SIG-M5 treated with dmso at 0.1 percent for 504 hours (cell line): Measurements from ENCODE around the gene RNF213.
"Not testable (repeated sequence)": the region's sequence is repeated elsewhere in the genome, so short reads cannot be mapped to it uniquely, and the experiment has no call there.

Source experiments
- DNase-seq: peaks from one replicate; lab custom pipeline; 2025; ENCODE audit not compliant: unreplicated experiment; lab: John Stamatoyannopoulos, UW

The RNF213 gene

DNA sequence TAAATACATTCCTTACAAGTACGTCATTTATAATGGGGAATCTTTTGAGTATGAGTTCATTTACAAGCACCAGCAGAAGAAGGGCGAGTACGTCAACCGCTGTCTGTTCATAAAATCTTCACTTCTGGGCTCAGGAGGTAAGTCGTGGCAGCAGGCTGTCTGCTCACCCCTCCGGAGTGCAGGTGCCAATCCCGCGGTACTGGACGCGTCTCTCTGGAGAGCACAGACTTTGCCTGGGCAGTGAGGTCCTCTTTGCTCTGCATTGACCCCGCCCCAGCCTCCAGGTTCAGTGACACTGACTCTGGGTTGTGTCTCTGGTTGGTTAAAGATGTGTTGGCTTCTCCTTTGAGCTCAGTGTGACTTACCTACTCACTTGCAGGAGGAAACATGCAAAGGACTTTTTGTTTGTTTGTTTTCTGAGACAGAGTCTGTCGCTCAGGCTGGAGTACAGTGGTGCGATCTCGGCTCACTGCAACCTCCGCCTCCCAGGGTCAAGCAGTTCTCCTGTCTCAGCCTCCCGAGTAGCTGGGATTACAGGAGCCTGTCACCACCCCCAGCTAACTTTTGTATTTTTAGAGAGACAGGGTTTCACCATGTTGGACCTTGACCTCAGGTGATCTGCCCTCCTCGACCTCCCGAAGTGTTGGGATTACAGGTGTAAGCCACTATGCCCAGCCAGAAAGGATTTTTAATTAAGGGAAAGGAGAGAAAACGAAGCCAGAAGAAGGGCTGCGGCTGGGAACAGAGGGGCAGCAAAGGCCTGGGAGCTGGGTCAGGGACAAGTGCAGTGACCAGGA lies 31.2 kb downstream of the RNF213 start:
- no peak for DNase-seq

DNA sequence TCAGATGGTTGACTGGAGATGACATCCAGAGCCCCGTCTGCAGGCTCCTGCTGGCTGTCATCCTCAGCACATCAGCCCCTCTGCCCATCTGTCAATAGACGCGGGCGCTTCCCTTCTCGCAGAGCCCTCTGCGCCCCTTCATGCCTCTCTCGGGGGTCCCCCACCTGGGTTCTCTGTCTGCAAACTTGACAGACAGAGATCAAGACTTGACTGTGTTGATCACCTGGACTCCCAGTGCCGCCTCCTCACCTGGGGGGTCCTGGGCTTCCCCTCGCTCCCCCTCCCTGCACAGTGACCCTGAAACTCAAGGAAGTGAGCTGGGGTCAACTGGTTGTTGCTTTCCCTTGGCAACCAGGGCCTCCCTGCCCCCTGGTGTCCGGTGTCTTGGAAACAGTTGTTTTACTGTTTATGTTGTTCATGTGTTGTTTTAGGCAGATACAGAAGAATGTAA lies 31.9 kb downstream of the RNF213 start:
- no peak for DNase-seq

DNA sequence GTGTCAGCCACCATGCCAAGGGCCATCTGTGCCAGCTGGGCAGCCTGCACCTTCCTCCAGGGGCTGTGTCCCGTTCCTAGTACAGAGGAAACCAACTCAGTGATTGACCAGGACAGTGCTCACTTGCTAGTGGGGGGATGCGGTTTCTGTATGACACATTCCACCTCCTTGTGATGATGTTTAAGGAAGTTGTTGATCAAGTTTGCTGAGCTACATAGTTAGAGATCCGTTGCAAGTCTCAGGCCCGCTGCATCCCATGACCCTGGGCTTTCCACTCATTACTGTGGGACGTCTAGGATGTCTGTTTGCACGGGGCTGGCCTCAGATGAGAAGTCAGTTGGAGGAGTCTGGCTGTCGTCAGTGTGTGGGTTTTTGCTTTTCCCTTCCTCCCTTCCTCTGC lies 33.6 kb downstream of the RNF213 start:
- DNase-seq, result no peak

DNA sequence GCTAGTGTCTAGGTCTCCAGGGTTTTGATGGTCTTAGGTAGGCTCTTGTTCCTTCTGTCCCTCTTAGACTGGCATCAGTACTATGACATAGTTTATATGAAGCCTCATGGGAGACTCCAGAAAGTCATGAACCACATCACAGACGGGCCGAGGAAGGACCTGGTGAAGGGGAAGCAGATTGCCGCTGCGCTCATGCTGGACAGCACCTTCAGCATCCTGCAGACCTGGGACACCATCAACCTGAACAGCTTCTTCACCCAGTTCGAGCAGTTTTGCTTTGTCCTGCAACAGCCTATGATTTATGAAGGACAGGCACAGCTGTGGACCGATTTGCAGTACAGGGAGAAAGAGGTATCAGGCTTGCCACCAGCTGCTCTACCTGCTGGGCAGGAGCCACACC lies 34.0 kb downstream of the RNF213 start:
- DNase-seq, result no peak

DNA sequence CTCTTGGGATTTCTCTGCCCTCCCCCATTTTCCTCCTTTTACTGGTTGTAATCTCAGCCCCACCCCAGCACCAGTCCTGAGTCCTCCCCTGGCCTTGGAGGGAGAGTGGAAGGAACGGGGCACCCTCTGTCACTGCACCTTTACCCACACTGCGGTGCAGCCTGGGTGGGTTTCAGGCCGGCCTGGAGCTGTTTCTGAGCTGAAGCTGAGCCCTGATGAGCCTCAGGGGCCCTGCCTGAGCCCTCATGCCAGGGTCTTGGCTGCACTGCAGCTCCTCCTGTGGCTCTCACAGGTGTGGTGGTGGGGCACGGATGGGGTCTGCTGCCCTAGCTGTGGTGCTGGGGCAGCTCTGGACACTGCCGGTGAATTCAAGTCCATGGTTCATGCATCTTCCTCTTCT lies 34.5 kb downstream of the RNF213 start:
- DNase-seq, result no peak

DNA sequence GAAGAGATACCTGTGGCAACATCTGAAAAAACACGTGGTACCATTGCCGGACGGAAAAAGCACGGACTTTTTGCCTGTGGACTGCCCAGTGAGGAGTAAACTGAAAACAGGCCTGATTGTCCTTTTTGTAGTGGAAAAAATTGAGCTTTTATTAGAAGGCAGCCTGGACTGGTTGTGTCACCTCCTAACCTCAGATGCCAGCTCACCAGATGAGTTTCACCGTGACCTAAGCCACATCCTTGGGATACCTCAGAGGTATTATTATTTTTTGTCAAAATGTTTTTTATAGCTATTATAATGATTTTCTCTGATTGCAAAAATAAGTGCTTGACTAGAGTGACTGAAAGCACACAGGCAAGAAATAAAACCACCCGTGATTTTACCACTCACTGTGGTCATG lies 34.9 kb downstream of the RNF213 start:
- DNase-seq, result no peak

DNA sequence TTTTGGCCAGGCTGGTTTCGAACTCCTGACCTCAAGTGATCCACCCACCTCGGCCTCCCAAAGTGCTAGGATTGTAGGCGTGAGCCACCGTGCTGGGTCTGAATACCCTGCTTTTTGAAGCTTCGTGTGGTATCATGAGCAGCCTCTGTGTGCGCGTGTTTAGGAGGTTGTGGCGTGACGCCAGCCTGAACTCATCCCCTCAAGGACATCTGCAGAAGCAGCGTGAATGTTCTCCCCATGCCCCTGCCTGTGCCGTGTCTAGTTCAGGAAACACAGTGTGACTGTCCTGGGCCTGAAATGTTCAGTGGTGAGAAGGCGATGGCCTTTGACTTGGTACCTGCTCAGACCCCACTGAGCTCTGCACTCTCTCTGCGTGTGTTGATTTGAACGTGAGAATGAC lies 35.6 kb downstream of the RNF213 start:
- DNase-seq, result no peak

DNA sequence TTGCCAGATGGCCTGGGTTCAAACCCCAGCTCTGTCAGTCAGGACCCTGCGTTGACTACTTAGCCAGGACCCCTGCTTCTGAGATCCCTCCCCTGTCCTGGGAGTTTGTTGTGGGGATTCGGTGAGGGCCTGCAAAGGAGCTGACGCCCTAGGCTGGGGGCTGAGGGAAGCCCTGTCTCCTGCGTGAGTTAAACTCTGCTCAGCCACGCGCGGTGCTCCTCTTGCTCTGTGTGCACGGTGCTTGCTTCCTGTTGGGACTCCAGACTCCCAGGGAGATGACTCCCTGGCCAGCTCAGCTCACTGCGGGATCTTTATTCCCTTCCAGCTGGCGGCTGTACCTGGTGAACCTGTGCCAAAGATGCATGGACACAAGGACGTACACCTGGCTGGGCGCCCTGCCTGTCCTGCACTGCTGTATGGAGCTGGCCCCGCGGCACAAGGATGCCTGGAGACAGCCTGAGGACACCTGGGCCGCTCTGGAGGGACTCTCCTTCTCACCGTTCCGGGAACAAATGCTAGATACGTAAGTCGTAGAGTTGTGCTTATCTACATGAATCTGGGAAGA lies 37.4 kb downstream of the RNF213 start:
- no peak for DNase-seq

DNA sequence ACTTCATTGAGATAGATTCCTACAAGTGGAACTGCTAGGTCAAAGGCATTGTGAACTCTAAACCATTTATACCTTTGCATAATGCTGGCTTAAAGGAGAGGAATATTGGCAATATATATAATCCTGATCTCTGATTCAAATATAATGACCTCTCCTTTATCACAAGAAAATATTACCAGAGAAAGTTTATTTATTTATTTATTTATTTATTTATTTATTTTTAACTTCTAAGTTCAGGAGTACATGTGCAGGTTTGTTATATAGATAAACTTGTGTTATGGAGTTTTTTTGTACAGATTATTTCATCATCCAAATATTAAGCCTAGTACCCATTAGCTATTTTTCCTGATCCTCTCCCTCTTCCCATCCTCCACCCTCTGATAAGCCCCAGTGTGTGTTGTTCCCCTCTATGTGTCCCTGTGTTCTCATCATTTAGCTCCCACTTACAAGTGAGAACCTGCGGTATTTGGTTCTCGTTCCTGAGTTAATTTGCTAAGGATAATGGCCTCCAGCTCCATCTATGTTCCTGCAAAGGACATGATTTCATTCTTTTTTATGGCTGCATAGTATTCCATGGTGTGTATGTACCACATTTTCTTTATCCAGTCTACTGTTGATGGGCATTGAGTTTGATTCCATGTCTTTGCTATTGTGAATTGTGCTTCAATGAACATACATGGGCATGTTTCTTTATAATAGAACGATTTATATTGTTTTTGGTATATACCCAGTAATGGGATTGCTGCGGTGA lies 38.9 kb downstream of the RNF213 start:
- DNase-seq, result not testable (repeated sequence)

DNA sequence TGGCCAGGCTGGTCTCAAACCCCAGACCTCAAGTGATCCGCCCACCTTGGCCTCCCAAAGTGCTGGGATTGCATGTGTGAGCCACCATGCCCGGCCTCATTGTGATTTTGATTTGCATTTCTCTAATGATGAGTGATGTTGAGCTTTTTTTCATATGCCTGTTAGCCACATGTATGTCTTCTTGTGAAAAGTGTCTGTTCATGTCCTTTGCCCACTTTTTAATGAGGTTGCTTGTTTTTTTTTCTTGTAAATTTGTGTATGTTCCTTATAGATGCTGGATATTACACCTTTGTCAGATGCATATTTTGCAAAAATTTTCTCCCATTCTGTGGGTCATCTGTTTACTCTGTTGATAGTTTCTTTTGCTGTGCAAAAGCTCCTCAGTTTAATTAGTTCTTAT lies 40.1 kb downstream of the RNF213 start:
- DNase-seq, result not testable (repeated sequence)

DNA sequence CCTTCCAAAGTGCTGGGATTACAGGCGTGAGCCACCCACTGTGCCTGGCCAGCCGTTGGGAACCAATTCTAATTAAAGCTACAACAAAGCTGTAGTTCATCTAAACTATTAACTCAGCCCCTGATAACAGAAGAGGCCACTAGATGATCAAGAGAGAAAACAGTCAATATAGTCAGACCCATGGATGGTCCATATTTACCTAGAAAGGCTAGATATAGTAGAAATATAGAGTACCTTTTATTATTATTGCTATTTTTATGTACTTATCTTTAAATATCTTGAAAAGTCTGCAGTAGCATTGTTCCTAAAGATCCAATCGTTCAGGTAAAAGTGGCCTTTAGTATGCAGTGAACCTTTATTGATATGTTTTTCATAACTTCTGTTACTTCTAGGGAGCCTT lies 43.2 kb downstream of the RNF213 start:
- no peak for DNase-seq

DNA sequence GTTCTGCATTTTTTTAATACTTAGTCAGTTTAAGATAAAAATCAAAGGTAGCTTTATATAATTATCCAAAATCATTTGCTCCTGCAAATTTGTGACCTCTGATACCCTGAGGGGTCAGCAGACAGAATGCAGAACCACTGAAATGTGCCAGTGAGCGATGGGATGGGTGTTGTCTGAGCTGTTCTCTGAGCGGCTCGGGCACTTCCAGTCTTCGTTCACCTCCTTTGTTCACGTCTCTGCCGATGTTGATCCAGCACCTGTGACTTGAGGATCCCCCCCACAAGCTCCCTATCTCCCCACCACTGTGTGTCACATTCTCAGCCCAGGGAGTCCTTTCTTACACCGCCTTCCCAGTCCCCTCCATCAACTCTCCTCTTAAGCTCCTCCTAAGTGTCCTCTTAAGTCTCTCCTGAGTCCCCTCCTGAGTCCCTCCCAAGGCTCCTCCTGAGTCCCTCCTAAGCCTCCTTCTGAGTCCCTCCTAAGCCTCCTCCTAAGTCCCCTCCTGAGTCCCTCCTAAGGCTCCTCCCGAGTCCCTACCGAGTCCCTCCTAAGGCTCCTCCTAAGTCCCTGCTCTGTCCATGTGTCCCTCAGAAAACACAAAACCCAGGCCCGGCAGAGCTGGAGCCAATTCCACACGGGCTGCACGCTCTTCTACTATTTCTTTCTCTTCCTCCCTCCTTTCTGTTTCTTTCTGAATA lies 47.5 kb downstream of the RNF213 start:
- DNase-seq, result no peak

DNA sequence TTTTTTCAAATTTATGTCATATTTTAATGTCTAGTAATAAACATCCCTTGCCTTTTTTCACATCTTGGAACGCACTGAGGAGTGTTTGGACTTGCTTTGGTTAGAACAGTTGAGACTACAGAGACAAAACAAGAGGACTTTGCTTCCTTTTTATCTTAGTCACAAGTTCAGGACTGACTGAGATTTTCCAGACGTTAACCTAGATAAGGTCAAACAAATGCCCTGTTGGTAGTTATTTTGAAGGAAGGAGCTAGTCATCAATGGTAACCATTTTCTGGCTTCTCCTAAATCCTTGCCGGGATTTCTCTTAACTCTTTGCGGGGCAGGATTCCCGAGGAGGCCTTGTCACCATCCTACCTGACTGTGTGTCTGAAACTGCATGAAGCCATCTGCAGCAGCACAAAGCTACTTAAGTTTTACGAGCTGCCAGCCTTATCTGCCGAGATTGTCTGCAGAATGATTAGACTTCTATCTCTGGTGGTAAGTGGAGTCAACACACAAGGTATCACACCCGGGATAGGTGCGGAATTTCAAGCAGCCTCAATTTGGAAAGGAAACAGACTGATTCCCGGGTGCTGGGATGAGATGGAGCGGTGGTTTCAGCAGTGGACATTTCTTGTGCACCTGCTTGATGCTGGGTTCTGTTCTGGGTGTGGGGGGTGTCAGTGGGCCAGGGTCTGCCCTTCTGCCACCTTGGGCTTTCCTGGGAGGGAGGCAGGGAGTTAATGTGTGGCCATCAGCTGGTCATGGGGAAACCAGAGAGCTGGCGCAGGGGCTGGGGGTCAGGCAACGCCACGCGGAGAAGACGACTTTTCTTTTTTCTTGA lies 48.3 kb downstream of the RNF213 start:
- DNase-seq, result no peak

DNA sequence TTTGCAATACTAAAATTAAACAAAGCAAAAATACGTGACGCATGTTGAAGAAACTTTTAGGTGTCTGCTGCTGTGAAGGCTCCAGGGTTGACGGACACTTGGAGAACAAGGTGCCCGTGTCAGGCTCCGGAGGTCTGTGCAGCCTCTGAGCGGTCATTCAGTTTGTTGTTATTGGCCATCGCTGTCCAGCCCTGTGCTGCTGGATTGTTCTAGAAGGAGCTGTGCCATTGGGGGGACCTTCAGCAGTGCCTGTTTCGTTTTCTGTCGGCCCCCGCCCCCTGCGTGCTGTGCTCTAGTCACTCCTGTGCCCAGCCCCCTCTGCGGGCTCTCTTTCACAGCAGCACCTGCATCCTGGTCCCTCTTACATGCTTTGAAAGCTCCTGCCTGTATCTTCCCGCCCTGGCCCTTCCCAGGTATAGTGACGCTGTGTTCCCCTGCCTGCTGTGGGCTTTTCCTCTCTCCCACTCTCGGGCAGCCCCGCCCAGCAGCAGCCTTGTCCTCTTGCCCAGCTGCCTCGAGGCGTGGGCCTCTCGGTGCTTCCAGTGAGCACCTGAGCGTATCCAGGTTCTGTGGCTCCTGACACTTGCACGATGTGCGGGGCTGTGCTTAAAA lies 50.7 kb downstream of the RNF213 start:
- DNase-seq, result no peak

DNA sequence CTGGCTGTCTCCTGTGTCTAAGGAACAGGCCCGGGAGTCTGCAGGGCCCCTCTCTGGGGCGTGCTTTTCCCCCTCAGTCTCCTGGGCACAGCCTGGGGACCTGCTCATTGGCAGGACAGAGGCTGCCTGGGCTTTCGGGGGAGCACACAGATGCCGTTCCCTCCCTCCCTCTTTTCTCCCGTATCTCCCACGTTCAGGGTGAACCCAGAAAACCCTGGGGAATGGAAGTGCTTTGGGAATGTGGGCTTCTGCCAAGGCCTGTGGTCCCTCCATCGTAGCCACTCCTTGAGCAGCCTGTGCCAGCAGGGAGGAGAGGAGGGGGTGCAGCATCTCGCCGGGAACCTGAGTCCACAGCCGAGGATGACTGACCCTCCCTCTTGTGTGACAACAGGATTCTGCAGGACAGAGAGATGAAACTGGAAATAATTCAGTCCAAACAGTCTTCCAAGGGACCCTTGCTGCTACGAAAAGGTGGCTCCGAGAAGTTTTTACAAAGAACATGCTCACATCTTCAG lies 52.0 kb downstream of the RNF213 start:
- DNase-seq, result no peak

DNA sequence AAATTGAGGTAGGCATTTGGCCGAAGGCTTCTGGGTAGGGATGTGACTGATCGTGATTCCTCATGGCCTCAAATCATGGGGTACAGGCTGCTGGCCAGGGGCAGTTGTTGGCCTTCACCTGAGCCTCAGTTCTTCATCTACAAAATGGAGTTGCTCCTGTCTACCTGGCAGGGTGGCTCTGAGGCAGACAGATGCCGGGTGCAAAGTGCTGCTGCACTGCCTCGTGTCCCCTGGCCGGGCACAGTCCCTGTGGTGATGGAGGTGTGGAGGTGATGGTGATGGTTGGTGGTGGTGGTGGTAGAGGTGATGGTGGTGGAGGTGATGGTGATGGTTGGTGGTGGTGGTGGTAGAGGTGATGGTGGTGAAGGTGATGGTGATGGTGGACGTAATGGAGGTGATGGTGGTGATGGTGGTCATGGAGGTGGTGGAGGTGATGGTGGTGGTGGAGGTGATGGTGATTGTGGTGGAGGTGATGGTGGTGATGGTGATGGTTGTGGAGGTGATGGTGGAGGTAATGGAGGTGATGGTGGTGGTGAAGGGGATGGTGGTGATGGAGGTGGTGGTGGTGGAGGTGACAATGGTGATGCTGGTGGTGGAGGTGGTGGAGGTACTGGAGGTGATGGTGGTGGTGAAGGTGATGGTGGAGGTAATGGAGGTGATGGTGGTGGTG lies 52.6 kb downstream of the RNF213 start:
- no peak for DNase-seq

DNA sequence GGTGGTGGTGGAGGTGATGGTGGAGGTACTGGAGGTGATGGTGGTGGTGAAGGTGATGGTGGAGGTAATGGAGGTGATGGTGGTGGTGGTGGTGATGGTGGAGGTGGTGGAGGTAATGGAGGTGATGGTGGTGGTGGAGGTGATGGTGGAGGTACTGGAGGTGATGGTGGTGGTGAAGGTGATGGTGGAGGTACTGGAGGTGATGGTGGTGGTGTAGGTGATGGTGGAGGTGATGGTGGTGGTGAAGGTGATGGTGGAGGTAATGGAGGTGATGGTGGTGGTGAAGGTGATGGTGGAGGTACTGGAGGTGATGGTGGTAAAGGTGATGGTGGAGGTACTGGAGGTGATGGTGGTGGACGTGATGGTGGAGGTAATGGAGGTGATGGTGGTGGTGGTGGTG lies 53.3 kb downstream of the RNF213 start:
- not testable (repeated sequence) for DNase-seq

DNA sequence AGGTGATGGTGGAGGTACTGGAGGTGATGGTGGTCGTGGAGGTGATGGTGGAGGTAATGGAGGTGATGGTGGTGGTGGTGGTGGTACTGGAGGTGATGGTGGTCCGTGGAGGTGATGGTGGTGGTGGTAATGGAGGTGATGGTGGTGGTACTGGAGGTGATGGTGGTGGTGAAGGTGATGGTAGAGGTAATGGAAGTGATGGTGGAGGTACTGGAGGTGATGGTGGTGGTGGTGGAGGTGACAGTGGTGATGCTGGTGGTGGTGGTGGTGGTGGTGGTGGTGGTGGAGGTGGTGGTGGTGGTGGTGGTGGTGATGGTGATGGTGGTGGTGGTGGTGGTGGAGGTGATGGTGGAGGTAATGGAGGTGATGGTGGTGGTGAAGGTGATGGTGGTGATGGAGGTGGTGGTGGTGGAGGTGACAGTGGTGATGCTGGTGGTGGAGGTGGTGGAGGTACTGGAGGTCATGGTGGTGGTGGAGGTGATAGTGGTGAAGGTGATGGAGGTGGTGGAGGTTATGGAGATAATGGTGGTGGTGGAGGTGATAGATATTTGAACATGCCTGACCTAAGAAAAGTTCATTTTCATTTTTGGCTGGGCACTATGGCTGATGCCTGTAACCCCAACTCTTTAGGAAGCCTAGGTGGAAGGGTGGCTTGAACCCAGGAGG lies 55.0 kb downstream of the RNF213 start:
- no peak for DNase-seq

DNA sequence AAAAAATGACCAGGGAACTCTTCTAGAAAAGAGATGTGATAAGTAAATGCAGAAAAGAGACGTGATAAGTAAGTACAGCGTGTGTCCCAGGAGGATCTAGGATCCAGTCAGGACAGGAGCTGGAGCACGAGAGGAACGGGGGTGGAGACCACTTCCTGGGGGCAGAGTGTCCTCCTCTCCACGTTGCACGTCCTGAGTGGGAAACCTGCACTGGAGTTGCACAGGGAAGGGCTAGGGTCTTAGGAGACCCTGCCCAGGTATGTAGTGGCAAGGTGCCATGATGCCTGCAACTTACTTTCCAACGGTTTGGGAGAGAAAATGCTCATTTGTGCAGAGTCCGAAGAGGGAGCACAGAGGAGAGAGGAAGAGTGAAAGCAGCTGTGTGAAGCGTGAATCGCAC lies 55.8 kb downstream of the RNF213 start:
- DNase-seq, result no peak
